Measurements from ENCODE around the gene SLC12A8. TPM values are rescaled to one million over a fixed set of nuclear protein-coding genes. Genes with fewer than 3 reads are reported as not detected.

Gene SLC12A8
- total and polyA plus RNA-seq, 2 donors (not counting 1 experiment from before 2014, with no cell fraction given): 0.57 to 1.1 TPM

DNA sequence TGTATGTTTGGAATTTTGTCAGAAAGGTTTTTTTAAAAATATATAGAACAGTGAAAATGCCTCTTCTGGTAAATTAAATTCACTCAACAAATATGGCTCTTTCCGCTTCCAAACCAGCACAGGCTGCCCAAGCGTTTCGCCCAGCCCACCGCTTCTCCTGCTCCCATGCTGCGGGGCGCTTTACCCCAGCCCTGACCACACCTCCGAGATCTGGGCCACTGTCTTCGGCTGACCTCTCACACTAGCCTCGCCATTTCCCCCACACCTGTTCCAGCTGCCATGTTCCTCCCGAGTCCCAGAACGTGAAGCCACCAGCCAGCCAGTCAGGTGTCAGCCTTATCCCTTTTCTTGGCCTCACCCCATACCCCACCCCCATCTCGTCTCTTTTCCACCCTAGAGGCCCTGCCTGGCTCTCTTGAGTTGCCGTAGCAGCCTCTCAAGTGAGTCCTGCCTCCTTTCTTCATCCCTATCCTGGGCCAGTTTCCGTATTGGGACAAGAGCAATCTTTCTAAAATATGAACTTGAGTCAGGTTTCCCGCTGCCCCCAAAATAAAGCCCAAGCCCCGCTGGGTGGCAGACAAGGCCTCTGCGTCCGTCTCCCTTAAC is 46.5 kb downstream of the SLC12A8 start:
- Histone ChIP-seq H3K4me2 (replicated peaks; ENCODE audit: low read depth, low read length, poor library complexity, severe bottlenecking) (no peak overlapping the region), H3K4me3 (ENCODE audit: control extremely low read depth in 1 of 5, extremely low read depth in 1 of 5, insufficient read depth in 1 of 5, low read depth in 2 of 5, low read length in 4 of 5) (no peak overlapping the region), H3K27ac (ENCODE audit: low read length in 2 of 2) (no peak overlapping the region), H3K9me3 (ENCODE audit: control extremely low read depth in 1 of 3, control insufficient read depth in 2 of 3, insufficient read depth in 1 of 3, low read length in 2 of 3) (no peaks in the 10 kb centered on the region), H2AFZ (ENCODE audit: insufficient read depth, low read depth, low read length, poor library complexity, severe bottlenecking) (no peak overlapping the region), H3K4me1 (ENCODE audit: control insufficient read depth in 2 of 2, insufficient read depth in 2 of 2, low read length in 2 of 2) (peaks cover 0 to 15% of the 10 kb centered on the region in 2 donors), H3K36me3 (replicated peaks in 1 of 2; ENCODE audit: control extremely low read depth in 1 of 2, control insufficient read depth in 1 of 2, extremely low read depth in 1 of 2, insufficient read depth in 2 of 2, low read length in 1 of 2) (no peaks in the 10 kb centered on the region), H3K79me2 (ENCODE audit: control insufficient read depth, insufficient read depth, low read length) (no peaks in the 10 kb centered on the region), H3K9ac (ENCODE audit: low read length) (no peak overlapping the region), H3K27me3 (replicated peaks in 1 of 4; ENCODE audit: control extremely low read depth in 1 of 4, control insufficient read depth in 3 of 4, insufficient read depth in 4 of 4, low read length in 3 of 4) (peaks cover 0 to 4% (median 0%) of the 10 kb centered on the region in 4 experiments), H4K20me1 (ENCODE audit: control insufficient read depth, insufficient read depth, low read length, poor library complexity, severe bottlenecking) (no peaks in the 10 kb centered on the region)
- ChIA-PET CTCF (interaction anchor here (1.4 kb wide), 1 partner anchor 171 kb away, joined by 3 read pairs; no protein-coding TSS in a partner anchor), POLR2A (no interaction called here)
- DNase-seq (no peak), ATAC-seq (ENCODE audit: low read depth) (no peak)
- H3K27me3 Mint-ChIP-seq: no peaks in the 10 kb centered on the region
- H3K4me1 Mint-ChIP-seq: peaks cover 8% of the 10 kb centered on the region
- no peak overlapping the region for H3K27ac Mint-ChIP-seq
- intact Hi-C loops (cut with micrococcal nuclease): no loop called here
- WGBS (ENCODE audit: insufficient coverage): 96% methylated on average over 18 of the region's 18 CpGs
- H3K9me3 Mint-ChIP-seq (ENCODE audit: insufficient read depth): no peaks in the 10 kb centered on the region
- TF ChIP-seq, protein P1, sequence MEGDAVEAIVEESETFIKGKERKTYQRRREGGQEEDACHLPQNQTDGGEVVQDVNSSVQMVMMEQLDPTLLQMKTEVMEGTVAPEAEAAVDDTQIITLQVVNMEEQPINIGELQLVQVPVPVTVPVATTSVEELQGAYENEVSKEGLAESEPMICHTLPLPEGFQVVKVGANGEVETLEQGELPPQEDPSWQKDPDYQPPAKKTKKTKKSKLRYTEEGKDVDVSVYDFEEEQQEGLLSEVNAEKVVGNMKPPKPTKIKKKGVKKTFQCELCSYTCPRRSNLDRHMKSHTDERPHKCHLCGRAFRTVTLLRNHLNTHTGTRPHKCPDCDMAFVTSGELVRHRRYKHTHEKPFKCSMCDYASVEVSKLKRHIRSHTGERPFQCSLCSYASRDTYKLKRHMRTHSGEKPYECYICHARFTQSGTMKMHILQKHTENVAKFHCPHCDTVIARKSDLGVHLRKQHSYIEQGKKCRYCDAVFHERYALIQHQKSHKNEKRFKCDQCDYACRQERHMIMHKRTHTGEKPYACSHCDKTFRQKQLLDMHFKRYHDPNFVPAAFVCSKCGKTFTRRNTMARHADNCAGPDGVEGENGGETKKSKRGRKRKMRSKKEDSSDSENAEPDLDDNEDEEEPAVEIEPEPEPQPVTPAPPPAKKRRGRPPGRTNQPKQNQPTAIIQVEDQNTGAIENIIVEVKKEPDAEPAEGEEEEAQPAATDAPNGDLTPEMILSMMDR (IDR thresholded peaks at IDR 0.05): no peak
- TF ChIP-seq EZH2 (IDR thresholded peaks at IDR 0.05; ENCODE audit: borderline replicate concordance, insufficient read depth, low read depth, low read length, poor library complexity, severe bottlenecking): no peak
- H3K4me3 Mint-ChIP-seq: no peak overlapping the region

- Histone ChIP-seq H3K9me3 (ENCODE audit: control extremely low read depth in 1 of 3, control insufficient read depth in 2 of 3, insufficient read depth in 1 of 3, low read length in 2 of 3) (no peaks in the 10 kb centered on the region), H3K4me2 (replicated peaks; ENCODE audit: low read depth, low read length, poor library complexity, severe bottlenecking) (no peak overlapping the region), H3K79me2 (ENCODE audit: control insufficient read depth, insufficient read depth, low read length) (no peaks in the 10 kb centered on the region), H3K9ac (ENCODE audit: low read length) (no peak overlapping the region), H3K4me1 (ENCODE audit: control insufficient read depth in 2 of 2, insufficient read depth in 2 of 2, low read length in 2 of 2) (peaks cover 0 to 15% of the 10 kb centered on the region in 2 donors), H4K20me1 (ENCODE audit: control insufficient read depth, insufficient read depth, low read length, poor library complexity, severe bottlenecking) (no peaks in the 10 kb centered on the region), H3K27me3 (replicated peaks in 1 of 4; ENCODE audit: control extremely low read depth in 1 of 4, control insufficient read depth in 3 of 4, insufficient read depth in 4 of 4, low read length in 3 of 4) (peaks cover 0 to 6% (median 0%) of the 10 kb centered on the region in 4 experiments), H3K36me3 (replicated peaks in 1 of 2; ENCODE audit: control extremely low read depth in 1 of 2, control insufficient read depth in 1 of 2, extremely low read depth in 1 of 2, insufficient read depth in 2 of 2, low read length in 1 of 2) (no peaks in the 10 kb centered on the region), H3K4me3 (ENCODE audit: control extremely low read depth in 1 of 5, extremely low read depth in 1 of 5, insufficient read depth in 1 of 5, low read depth in 2 of 5, low read length in 4 of 5) (no peak overlapping the region), H2AFZ (ENCODE audit: insufficient read depth, low read depth, low read length, poor library complexity, severe bottlenecking) (no peak overlapping the region), H3K27ac (ENCODE audit: low read length in 2 of 2) (no peak overlapping the region)
- Mint-ChIP-seq H3K27ac (no peak overlapping the region), H3K9me3 (ENCODE audit: insufficient read depth) (no peaks in the 10 kb centered on the region), H3K27me3 (no peaks in the 10 kb centered on the region), H3K4me1 (peaks cover 8% of the 10 kb centered on the region), H3K4me3 (no peak overlapping the region)
- WGBS (ENCODE audit: insufficient coverage): 83% methylated on average over 15 of the region's 17 CpGs
- no peak for TF ChIP-seq EZH2 (IDR thresholded peaks at IDR 0.05; ENCODE audit: borderline replicate concordance, insufficient read depth, low read depth, low read length, poor library complexity, severe bottlenecking)
- TF ChIP-seq, protein P1 (IDR thresholded peaks at IDR 0.05): no peak
- CTCF ChIA-PET: interaction anchor here (1.4 to 2.5 kb wide), 2 partner anchors 168 to 171 kb away, joined by 3 to 6 read pairs; no protein-coding TSS in a partner anchor
- intact Hi-C loops (cut with micrococcal nuclease): no loop called here
- DNase-seq (no peak), ATAC-seq (ENCODE audit: low read depth) (no peak)
- POLR2A ChIA-PET: no interaction called here
These were observed 47.2 kb downstream of the SLC12A8 start for GRCh38 chr3:125165189-125165947.

Data from B cell (primary cell).